Parathyroid adenoma (tissue), 2 donors: ENCODE results near the gene PRKG1.

Experiments used
- H2AFZ ChIP-seq: fragments of 300-600 bp; sonication (generic); one replicate; pipeline ENCODE4 v1.7.0; 2017; ENCODE audit warnings: antibody characterized with exemption, mild to moderate bottlenecking
- H3K27ac ChIP-seq: fragments of 300-600 bp; sonication (generic); one replicate; pipeline ENCODE4 v1.7.0; 2017
- H3K27me3 ChIP-seq: fragments of 300-600 bp; sonication (generic); one replicate; pipeline ENCODE4 v1.7.0; 2017; ENCODE audit warnings: low read length; ENCODE audit not compliant: control insufficient read depth, insufficient read depth
- H3K36me3 ChIP-seq: fragments of 300-600 bp; sonication (generic); one replicate; pipeline ENCODE4 v1.7.0; 2017; ENCODE audit warnings: low read length; ENCODE audit not compliant: control insufficient read depth, insufficient read depth
- H3K4me1 ChIP-seq: fragments of 300-600 bp; sonication (generic); one replicate; pipeline ENCODE4 v1.7.0; 2017; ENCODE audit warnings: control low read depth
- H3K4me2 ChIP-seq: fragments of 300-600 bp; sonication (generic); one replicate; pipeline ENCODE4 v1.7.0; 2017; ENCODE audit warnings: low read length
- H3K4me3 ChIP-seq: fragments of 300-600 bp; sonication (generic); one replicate; pipeline ENCODE4 v1.7.0; 2017; ENCODE audit warnings: low read depth, low read length
- H3K79me2 ChIP-seq: fragments of 300-600 bp; sonication (generic); one replicate; pipeline ENCODE4 v1.7.0; 2017; ENCODE audit warnings: control low read depth
- H3K9ac ChIP-seq: fragments of 300-600 bp; sonication (generic); one replicate; pipeline ENCODE4 v1.7.0; 2017; ENCODE audit warnings: mild to moderate bottlenecking
- H3K9me3 ChIP-seq: fragments of 300-600 bp; sonication (generic); one replicate; pipeline ENCODE4 v1.7.0; 2017; ENCODE audit warnings: low read length; ENCODE audit not compliant: control insufficient read depth
- TF ChIP-seq, protein P1 (sequence below): fragments of 300-600 bp; sonication (generic); IDR thresholded peaks from one replicate; pipeline ENCODE4 v1.7.0; 2017; ENCODE audit warnings: antibody characterized with exemption, mild to moderate bottlenecking
- donor health status: primary hyperparathyroidism.

The PRKG1 gene

DNA sequence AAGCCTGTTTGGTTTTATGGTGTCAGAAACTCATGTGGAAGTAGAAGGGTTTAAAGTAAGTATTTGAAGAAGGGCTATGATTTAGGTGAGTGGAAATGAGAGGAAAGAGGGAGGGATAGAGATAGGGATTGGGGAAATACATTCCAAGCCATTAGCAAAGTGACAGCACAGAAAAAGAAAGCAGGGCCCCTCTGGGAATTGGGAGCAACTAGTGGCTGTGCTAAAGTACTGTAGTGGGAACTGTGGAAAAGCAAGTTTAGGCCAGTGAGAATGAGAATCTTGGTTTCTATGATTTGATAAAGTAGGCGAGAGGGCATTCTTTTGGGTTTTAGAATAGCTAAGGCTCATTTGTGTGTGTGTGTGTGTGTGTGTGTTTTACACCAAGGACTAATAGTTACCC lies 5.0 kb downstream of the PRKG1 start:
- Histone ChIP-seq H3K27ac (no peak overlapping the region), H3K9ac (no peak overlapping the region), H3K4me1 (peaks cover 11% of the 10 kb centered on the region), H3K36me3 (no peaks in the 10 kb centered on the region), H3K4me3 (no peak overlapping the region), H3K4me2 (no peak overlapping the region), H3K9me3 (no peaks in the 10 kb centered on the region), H3K79me2 (no peaks in the 10 kb centered on the region), H2AFZ (no peak overlapping the region), H3K27me3 (no peaks in the 10 kb centered on the region)
- TF ChIP-seq, protein P1, sequence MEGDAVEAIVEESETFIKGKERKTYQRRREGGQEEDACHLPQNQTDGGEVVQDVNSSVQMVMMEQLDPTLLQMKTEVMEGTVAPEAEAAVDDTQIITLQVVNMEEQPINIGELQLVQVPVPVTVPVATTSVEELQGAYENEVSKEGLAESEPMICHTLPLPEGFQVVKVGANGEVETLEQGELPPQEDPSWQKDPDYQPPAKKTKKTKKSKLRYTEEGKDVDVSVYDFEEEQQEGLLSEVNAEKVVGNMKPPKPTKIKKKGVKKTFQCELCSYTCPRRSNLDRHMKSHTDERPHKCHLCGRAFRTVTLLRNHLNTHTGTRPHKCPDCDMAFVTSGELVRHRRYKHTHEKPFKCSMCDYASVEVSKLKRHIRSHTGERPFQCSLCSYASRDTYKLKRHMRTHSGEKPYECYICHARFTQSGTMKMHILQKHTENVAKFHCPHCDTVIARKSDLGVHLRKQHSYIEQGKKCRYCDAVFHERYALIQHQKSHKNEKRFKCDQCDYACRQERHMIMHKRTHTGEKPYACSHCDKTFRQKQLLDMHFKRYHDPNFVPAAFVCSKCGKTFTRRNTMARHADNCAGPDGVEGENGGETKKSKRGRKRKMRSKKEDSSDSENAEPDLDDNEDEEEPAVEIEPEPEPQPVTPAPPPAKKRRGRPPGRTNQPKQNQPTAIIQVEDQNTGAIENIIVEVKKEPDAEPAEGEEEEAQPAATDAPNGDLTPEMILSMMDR, result no peak

DNA sequence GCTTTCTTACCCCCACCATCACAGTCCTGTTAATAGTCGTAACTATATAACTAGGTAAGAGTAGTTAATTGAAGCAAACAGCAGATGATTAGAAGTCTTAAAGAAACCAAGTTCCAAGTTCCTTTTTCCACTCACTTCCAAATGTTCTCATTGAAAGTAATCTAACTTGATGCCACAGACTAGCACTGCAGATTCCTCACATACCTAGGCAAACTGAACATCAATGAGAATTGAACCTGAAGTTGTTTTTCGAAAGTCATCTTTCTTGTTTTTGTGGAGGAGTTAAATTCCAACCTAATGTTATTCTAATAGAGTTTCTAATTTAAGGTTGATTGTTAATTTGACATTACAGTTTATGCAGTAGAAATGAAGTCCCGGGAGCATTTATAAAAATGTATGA lies 5.5 kb downstream of the PRKG1 start:
- H3K9ac ChIP-seq, result no peak overlapping the region
- no peak overlapping the region for H3K4me3 ChIP-seq
- TF ChIP-seq, protein P1, result no peak
- peaks cover 11% of the 10 kb centered on the region for H3K4me1 ChIP-seq
- H3K27me3 ChIP-seq, result no peaks in the 10 kb centered on the region
- no peaks in the 10 kb centered on the region for H3K9me3 ChIP-seq
- no peak overlapping the region for H3K27ac ChIP-seq
- no peak overlapping the region for H3K4me2 ChIP-seq
- no peak overlapping the region for H2AFZ ChIP-seq
- H3K36me3 ChIP-seq, result no peaks in the 10 kb centered on the region
- H3K79me2 ChIP-seq, result no peaks in the 10 kb centered on the region

DNA sequence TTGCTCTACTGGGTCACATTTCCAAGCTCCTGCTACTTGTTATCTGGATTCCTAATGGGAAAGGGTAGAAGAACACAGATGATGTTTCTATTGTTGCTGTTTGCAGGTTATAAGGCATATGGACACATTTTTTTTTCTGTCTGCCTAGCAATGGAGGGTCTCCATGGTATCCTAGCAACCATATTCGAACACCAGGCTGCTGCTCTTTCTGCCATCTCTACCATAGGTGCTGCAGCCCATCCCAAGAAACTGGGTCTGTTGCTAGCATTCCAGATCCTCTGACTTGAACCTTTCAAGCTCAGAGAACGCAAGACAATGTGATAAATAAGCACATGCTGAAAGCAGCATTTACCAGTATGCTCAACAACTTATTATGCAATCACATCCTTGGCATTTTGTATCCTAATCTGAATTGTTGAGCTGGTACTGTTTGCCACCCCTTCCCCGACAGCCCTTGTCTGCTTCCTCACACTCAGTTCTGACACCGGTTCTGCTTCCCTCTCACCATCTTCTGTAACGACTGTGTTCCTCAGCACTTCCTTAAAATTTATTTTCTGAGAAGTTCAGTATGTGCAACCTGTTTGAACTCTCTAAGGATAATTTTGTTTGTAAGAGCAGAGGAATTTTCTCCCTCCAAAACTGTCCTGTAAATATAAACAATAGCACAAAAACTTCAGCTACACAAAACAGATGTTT lies 6.2 kb downstream of the PRKG1 start:
- H3K36me3 ChIP-seq, result no peaks in the 10 kb centered on the region
- H3K4me2 ChIP-seq, result no peak overlapping the region
- peaks cover 3% of the 10 kb centered on the region for H3K79me2 ChIP-seq
- no peak overlapping the region for H3K4me3 ChIP-seq
- no peaks in the 10 kb centered on the region for H3K27me3 ChIP-seq
- no peak overlapping the region for H3K9ac ChIP-seq
- no peak overlapping the region for H2AFZ ChIP-seq
- TF ChIP-seq, protein P1, result no peak
- no peak overlapping the region for H3K27ac ChIP-seq
- no peaks in the 10 kb centered on the region for H3K9me3 ChIP-seq
- H3K4me1 ChIP-seq, result peaks cover 11% of the 10 kb centered on the region

DNA sequence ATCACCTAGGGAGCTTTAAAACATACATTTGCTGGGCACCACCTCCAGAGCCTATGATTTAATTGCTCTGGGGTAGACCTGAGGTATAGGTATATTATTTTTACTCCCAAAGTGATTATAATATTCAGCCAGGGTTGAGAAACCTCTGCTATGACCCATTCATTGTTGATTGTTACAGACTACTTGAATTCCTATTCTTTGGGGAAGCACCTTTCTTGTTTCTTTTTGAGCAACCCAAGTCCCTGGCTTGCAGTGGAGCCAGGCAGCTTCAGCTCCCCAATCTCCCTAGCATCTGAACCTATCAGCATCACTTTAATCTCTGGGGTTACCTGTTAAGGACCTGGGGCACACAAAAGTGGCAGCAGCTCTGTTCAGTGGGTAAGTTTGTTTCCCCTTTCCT lies 8.6 kb downstream of the PRKG1 start:
- H3K4me2 ChIP-seq, result no peak overlapping the region
- H3K9ac ChIP-seq, result no peak overlapping the region
- H3K4me3 ChIP-seq, result no peak overlapping the region
- peak overlapping the region; percentile 66 for H2AFZ ChIP-seq
- no peaks in the 10 kb centered on the region for H3K36me3 ChIP-seq
- peak overlapping the region; percentile 72 for H3K27ac ChIP-seq
- TF ChIP-seq, protein P1, result no peak
- H3K27me3 ChIP-seq, result no peaks in the 10 kb centered on the region
- no peaks in the 10 kb centered on the region for H3K9me3 ChIP-seq
- H3K79me2 ChIP-seq, result peaks cover 8% of the 10 kb centered on the region
- H3K4me1 ChIP-seq, result peaks cover 11% of the 10 kb centered on the region

DNA sequence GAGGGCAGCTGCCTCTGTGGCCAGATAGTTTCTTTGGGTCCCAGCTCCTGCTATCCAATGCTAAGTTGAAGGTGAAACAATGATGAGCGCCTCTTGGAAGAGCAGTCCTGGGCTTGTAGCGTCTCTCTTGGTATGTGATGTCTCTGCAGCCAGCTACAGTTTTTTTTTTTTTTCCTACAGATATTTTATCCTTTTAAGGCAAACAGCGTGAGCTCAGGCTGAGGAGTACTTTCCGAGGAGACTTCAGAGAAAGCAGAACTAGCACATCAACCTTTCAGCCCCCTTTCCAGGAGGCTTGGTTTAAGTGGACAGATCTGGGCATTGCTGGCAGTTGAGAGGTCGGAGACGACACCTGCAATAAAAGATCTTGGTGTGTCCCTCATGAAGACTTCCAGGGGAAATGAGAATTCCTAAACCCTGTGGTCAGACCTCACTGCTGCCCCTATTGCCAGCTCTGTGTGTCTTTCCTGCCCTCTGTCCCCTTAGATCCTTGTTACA lies 9.1 kb downstream of the PRKG1 start:
- Histone ChIP-seq H3K4me1 (peaks cover 11% of the 10 kb centered on the region), H3K27ac (peak overlapping the region; percentile 72), H3K27me3 (no peaks in the 10 kb centered on the region), H3K36me3 (no peaks in the 10 kb centered on the region), H2AFZ (peak overlapping the region; percentile 66), H3K4me3 (no peak overlapping the region), H3K9me3 (no peaks in the 10 kb centered on the region), H3K4me2 (no peak overlapping the region), H3K9ac (no peak overlapping the region), H3K79me2 (peaks cover 8% of the 10 kb centered on the region)
- TF ChIP-seq, protein P1, result peak; percentile 10
